AG04450 (cell line): ENCODE measurements around the gene TSPAN9. TPM values are rescaled to one million over a fixed set of nuclear protein-coding genes. Genes with fewer than 3 reads are reported as not detected.

Experiments
- CTCF ChIA-PET: fragments of 300-600, 350-600 bp; formaldehyde crosslinking; extraction: SDS; loops from one replicate; lab custom pipeline; 2022; ENCODE audit warnings: antibody characterized with exemption, inconsistent platforms; lab: Charles Lee
- POLR2A ChIA-PET: fragments of 350-600 bp; formaldehyde crosslinking; extraction: SDS; loops from one replicate; lab custom pipeline; 2021; ENCODE audit warnings: antibody characterized with exemption, inconsistent platforms; lab: Yijun Ruan, JAX
- DNase-seq: peaks from one replicate; pipeline ENCODE4 v3.0.0-alpha.2; 2011; ENCODE audit warnings: low read depth, low spot score
- H3K27ac ChIP-seq: one replicate; pipeline ENCODE4 v1.5.1; 2012; ENCODE audit warnings: low read depth, low read length, control low read depth
- H3K27me3 ChIP-seq: one replicate; pipeline ENCODE4 v1.6.0; 2012; ENCODE audit warnings: low read length; ENCODE audit not compliant: control insufficient read depth, insufficient read depth
- H3K4me3 ChIP-seq: 2 replicates; pipeline ENCODE4 v1.5.1; 2011; ENCODE audit warnings: mild to moderate bottlenecking, low read depth, low read length, control low read depth
- H3K9me3 ChIP-seq: 2 replicates; pipeline ENCODE4 v1.5.1; 2012; ENCODE audit warnings: low read length; ENCODE audit not compliant: control insufficient read depth, insufficient read depth
- polyA plus RNA-seq: library from polyadenylated mRNA; depleted of rRNA; stranded (reverse); fragments of >200 nt; gene quantifications from 2 replicates; pipeline ENCODE4 v1.2.3, GENCODE V29; 2011
- TF ChIP-seq, protein P1 (sequence below): IDR thresholded peaks from 2 replicates; pipeline ENCODE4 v1.5.1; 2011; ENCODE audit warnings: low read depth, low read length, control low read depth, inconsistent platforms

Gene TSPAN9
- polyA plus RNA-seq, 1 experiment: 68.0 TPM

- ChIA-PET POLR2A (interaction anchor here (0.5 to 0.7 kb wide), 2 partner anchors 21 to 117 kb away, joined by 4 to 6 read pairs; no protein-coding TSS in a partner anchor), CTCF (interaction anchor here (1.7 to 2.5 kb wide), 4 partner anchors 12 to 177 kb away, joined by 10 to 19 read pairs (median 14); no protein-coding TSS in a partner anchor)
- Histone ChIP-seq H3K27ac (peak overlapping the region; percentile 73), H3K4me3 (no peak overlapping the region), H3K27me3 (no peaks in the 10 kb centered on the region), H3K9me3 (peaks cover 13% of the 10 kb centered on the region)
- DNase-seq: no peak
- TF ChIP-seq, protein P1, sequence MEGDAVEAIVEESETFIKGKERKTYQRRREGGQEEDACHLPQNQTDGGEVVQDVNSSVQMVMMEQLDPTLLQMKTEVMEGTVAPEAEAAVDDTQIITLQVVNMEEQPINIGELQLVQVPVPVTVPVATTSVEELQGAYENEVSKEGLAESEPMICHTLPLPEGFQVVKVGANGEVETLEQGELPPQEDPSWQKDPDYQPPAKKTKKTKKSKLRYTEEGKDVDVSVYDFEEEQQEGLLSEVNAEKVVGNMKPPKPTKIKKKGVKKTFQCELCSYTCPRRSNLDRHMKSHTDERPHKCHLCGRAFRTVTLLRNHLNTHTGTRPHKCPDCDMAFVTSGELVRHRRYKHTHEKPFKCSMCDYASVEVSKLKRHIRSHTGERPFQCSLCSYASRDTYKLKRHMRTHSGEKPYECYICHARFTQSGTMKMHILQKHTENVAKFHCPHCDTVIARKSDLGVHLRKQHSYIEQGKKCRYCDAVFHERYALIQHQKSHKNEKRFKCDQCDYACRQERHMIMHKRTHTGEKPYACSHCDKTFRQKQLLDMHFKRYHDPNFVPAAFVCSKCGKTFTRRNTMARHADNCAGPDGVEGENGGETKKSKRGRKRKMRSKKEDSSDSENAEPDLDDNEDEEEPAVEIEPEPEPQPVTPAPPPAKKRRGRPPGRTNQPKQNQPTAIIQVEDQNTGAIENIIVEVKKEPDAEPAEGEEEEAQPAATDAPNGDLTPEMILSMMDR: peak; percentile 33
Measured at GRCh38 chr12:3122841-3123678, 45.9 kb downstream of the TSPAN9 start.

- Histone ChIP-seq H3K9me3 (peaks cover 13% of the 10 kb centered on the region), H3K27ac (no peak overlapping the region), H3K4me3 (no peak overlapping the region), H3K27me3 (no peaks in the 10 kb centered on the region)
- ChIA-PET CTCF (interaction anchor here (1.7 to 2.5 kb wide), 4 partner anchors 11 to 177 kb away, joined by 10 to 19 read pairs (median 14); no protein-coding TSS in a partner anchor), POLR2A (interaction anchor here (0.7 kb wide), 1 partner anchor 116 kb away, joined by 6 read pairs; no protein-coding TSS in a partner anchor)
- DNase-seq: no peak
- TF ChIP-seq, protein P1: no peak
Measured at GRCh38 chr12:3123729-3124128, 46.5 kb downstream of the TSPAN9 start.

DNA sequence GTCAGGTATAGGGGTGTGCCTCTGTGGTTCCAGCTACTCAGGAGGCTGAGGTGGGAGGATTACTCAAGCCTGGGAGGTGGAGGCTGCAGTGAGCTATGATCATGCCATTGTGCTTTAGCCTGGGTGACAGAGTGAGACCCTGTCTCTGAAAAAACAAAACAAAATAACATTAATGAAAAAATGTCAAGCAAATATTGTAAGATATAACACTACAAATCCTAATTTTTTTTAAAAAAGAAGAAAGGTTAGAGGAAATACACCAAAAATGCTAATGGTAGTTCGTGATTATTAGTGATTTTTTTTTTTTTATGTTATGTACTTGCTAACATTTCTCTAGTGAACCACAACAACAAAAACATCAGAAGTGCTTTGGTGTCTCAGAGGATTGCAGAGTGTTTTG is 47.7 kb downstream of the TSPAN9 start:
- TF ChIP-seq, protein P1: no peak
- H3K9me3 ChIP-seq: peaks cover 13% of the 10 kb centered on the region
- H3K27ac ChIP-seq: no peak overlapping the region
- no peaks in the 10 kb centered on the region for H3K27me3 ChIP-seq
- CTCF ChIA-PET: interaction anchor here (0.6 to 2.5 kb wide), 3 partner anchors 14 to 147 kb away, joined by 3 to 17 read pairs (median 4); no protein-coding TSS in a partner anchor
- no peak for DNase-seq
- no peak overlapping the region for H3K4me3 ChIP-seq
- POLR2A ChIA-PET: no interaction called here

DNA sequence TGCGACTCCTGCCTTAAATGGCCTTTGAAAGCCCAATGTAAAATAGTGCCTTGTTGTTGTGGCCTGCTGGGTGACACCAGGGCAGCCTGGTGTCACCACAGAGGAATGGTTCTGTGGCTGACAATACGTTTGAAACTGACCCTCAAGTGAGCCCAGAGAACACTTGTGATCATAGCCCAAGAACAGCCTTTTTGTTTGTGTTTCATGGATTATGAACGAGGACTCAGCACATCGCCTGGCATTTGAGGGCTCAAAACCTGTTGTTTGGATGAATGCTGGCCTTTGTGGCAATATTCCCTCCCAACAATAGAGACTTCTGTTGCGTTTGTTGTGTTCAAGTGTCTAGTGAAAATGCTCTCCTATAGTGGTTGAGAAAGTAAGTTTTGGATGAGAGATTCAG is 48.5 kb downstream of the TSPAN9 start:
- DNase-seq: no peak
- Histone ChIP-seq H3K9me3 (peaks cover 13% of the 10 kb centered on the region), H3K27ac (no peak overlapping the region), H3K27me3 (no peaks in the 10 kb centered on the region), H3K4me3 (no peak overlapping the region)
- ChIA-PET POLR2A (no interaction called here), CTCF (no interaction called here)
- TF ChIP-seq, protein P1: no peak

DNA sequence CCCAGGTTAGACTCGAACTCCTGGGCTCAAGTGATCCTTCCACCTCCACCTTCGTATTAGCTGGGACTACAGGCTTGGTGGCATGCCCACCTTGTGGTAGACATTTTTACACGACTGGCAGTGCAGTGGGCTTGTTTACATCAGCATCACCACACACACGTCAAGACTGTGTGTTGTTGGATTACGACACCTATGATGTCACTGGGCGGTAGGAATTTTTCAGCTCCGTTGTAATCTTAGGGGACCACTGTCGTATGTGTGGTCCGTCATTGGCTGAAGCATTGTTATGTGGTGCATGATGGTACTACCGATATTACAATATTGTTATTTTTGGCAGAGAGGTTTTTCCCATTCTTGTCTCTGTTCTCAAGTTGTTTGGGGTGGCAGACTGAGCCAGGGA is 50.7 kb downstream of the TSPAN9 start:
- Histone ChIP-seq H3K27ac (no peak overlapping the region), H3K27me3 (no peaks in the 10 kb centered on the region), H3K4me3 (no peak overlapping the region), H3K9me3 (peaks cover 13% of the 10 kb centered on the region)
- ChIA-PET CTCF (interaction anchor here (2.1 kb wide), 1 partner anchor 54 kb away, joined by 6 read pairs; no protein-coding TSS in a partner anchor), POLR2A (no interaction called here)
- DNase-seq: no peak
- TF ChIP-seq, protein P1: no peak
